HG02938 (cell line): Measurements from ENCODE around the gene WNT9A.

Source experiments
- ATAC-seq: cut with Tn5 transposase; IDR thresholded peaks from one replicate; pipeline ENCODE4 v1.9.1; 2021; ENCODE audit warnings: mild to moderate bottlenecking, moderate library complexity; ENCODE audit not compliant: unreplicated experiment

WNT9A gene

GRCh38 chr1:227925582-227926198, 22.0 kb downstream of the WNT9A start:
- ATAC-seq: no peak

DNA sequence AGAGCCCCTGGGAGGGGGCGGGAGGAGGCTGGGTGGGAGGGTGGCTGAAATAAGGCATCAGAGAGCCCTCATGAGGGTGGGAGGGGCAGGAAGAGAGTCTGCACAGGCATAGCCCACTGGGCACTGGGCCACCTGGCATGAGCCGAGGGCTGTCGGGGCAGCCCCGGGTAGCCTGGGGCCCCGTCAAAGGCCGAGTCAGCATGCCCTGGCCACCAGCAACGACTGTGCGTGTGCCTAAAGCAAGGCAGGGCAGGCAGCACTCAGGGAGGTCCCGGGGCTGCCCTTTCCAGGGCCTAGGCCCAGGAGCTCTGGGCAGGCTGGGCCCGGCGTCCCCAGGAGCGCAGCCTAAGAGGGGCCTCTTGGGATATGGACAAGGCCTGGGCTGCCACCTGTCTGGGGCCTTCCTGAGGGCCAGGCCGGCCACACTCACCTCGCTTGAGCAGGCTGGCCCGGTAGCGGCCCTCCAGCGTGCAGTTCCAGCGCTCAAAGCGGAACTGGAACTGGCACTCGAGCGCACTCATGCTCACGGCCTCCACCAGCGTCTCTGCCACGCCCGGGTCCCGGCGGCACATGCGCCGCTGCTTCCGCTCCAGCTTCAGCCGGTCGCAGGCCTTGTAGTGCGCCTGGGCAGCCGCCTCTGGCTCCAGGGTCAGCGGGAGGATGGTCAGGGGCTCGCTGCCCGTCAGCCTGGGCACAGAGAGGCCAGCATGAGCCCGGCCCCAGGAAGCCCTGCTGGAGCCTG, 22.7 kb downstream of the WNT9A start:
- no peak for ATAC-seq

DNA sequence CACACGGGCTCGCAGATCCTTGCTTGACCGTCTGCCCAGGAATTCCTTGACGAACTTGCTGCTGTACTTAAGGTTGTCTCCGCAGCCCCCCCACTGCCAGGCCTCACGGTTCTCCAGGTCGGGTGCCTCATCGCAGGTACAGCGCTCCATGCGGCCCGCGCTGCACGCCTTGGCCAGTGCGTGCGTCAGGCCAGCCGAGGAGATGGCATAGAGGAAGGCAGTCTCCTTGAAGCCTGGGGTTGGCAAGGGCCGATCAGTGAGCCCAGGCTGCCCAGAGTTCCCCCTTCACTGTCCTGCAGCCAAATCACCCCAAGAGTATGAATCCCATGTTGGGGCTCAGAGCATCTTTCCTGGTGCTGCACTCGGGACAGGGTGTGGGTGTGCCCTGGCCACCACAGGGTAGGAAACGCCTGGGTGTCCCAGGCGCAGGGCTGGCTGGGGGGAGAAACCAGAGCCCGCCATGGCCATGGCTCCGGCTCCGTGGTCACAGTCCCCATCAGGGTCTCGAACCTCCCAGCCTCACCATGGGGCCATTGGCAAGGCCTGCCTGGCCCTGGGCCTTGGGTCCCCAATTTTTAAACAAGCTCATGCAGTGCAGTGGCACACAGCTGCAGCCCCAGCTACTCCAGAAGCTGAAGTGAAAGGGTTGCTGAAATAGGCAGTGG, 23.4 kb downstream of the WNT9A start:
- ATAC-seq: no peak

DNA sequence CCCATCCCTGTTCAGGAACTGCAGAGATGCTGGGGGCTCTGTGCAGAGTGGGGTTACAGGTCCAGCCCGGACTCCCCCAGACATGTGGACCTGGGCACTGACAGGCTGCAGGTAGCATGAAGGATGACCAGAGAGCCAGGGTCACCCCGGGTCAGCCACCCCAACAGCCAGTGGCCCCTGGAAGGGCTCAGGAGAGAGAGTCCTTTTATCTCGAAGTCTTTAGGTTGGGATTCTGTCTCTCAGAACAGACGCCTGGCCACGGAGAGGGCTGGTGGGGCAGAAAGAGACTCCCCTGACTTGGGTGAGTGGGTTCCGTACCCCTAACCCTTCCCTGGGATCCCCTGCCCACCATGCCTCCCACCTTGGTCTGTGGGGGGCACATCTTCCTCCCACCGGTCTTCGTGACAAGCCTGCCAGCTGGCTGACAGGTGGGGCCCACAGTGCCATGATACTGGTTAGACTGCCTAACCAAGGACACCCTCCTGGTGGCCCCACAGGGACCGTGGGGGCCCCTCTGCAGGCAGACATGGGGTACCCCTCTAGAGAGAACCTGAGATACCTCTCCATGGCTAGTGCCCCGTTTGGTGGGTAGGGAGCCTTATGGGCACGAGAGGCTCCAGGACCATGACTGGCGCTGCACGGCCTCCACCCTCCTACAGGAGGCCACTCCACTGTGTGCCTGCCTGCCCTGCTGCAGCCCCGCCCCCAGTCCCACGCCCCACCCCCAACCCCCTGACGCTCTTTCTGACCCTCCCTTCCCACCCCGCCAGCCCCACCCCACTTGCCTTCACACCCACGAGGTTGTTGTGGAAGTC, 24.2 kb downstream of the WNT9A start:
- ATAC-seq: no peak

GRCh38 chr1:227922501-227923352, 25.0 kb downstream of the WNT9A start:
- no peak for ATAC-seq

DNA sequence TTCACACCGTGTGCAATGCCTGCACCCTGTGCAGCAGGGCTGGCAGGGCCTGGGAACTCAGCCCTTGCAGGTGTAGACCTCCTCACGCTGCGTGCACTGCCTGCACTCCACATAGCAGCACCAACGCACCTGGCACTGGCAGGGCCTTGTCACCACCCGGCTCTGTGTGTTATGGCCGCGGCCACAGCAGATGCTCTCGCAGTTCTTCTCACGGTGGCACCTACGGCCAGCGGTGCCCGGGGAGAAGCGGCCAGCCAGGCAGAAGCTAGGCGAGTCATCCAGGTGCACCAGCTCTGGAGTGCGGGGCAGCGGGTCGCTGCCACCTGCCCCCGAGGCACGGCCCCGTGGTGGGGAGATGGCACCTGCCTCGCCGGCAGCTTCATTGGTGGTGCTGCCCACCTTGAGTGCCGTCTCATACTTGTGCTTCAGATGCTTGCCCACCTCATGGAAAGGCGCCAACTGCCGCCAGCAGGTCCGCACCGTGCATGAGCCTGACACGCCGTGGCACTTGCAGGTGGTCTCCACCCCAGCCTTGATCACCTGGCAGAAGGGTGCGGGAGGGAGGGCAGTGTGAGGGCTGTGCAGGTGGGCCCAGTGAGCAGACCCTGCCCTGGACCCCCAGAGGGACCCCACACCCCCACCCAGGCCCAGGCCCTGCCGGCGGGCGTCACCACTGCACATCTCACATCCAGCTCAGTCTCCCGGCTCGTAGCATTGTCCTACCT, 26.1 kb downstream of the WNT9A start:
- ATAC-seq: no peak

DNA sequence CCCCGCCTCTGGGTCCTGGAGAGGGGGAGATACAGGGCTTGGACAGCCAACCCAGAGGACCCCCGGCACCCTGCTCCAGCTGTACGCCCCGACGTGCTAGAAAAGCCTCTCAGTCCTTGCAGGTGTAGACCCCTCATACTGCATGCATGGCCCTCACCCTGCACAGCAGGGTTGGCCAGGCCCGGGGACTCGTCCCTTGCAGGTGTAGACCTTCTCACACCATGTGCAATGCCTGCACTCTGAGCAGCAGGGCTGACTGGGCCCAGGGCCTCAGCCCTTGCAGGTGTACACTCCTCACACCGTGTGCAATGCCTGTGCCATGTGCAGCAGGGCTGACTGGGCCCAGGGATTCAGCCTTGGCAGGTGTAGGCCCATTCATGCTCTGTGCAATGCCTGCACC, 26.8 kb downstream of the WNT9A start:
- no peak for ATAC-seq

DNA sequence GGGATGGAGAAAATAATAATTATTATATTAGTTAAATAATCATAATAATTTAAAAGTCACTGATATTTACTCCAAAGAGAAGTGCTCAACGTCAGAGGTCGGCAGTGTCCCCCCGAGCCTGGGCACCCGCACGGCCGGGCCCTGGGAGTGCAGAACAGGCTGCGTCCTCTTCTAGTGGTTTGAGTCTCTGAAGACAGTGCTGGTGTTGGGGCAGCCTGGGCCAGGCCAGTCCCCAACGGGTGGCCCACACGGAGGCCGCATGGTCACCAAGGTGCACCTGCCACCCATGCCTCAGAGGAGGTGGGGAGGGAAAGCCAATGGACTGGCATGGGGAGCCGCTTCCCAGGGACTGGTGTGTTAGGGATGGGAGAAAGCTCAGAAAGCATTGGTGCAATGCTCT, 27.3 kb downstream of the WNT9A start:
- ATAC-seq: no peak

- ATAC-seq: no peak
Measured at GRCh38 chr1:227919906-227920305, 27.8 kb downstream of the WNT9A start.

- ATAC-seq: no peak
Measured at GRCh38 chr1:227918736-227919135, 29.0 kb downstream of the WNT9A start.

GRCh38 chr1:227918083-227918700, 29.5 kb downstream of the WNT9A start:
- no peak for ATAC-seq

DNA sequence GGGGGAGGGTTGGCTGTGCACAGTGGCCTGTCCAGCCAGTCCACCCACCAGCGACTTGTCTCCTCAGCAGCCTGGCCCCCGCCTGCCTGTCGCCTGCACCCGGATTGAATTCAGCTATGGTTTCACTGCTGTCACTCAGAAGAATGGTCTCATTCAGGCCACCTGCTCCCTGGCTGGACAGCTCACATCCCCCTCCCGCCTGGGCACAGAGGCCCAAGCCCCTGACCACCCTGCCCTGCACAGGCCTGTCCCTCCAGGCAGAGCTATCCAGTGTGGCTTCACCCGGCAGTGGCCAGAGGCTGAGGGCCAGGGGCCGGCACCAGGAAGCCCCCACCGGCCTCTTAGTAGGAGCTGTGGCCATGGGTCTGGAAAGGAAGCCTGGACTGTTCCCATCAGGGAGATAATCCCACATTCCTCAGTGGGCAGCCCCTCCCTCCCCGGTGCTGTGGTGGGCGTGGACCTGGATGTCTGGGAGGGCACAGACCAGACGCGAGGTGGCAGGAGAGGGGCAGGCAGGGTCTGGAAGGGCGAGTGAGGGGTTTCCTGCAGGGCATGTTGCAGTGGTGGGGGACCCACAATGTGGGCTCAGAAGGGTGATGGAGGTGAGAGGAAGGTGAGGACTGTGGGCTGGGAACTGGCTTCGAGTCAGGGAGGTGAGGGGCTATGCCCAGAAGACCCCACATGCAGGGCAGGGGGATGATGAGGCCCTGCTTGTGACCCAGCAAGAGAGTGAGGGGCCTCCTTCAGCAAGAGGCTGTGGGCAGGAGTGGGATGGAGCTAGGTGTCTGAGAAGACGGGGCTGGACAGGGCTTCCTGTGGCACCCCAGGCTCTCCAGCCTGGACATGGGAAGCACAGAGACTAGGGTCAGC, 30.4 kb downstream of the WNT9A start:
- ATAC-seq: no peak

DNA sequence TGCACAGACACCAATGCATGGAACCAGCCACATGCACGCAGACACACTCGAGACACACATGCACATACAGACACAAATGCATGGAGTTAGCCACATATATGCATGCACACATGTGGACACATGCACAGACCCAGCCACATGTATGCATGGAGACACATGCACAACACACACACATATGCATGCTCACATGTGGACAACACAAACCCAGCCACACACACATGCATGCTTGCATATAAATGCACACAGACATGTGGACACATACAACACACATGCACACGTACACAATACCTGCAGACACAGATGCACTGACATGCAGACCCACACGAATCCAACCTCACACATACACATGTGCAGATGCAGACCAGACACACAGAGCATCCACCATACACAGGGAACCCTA, 31.1 kb downstream of the WNT9A start:
- no peak for ATAC-seq

DNA sequence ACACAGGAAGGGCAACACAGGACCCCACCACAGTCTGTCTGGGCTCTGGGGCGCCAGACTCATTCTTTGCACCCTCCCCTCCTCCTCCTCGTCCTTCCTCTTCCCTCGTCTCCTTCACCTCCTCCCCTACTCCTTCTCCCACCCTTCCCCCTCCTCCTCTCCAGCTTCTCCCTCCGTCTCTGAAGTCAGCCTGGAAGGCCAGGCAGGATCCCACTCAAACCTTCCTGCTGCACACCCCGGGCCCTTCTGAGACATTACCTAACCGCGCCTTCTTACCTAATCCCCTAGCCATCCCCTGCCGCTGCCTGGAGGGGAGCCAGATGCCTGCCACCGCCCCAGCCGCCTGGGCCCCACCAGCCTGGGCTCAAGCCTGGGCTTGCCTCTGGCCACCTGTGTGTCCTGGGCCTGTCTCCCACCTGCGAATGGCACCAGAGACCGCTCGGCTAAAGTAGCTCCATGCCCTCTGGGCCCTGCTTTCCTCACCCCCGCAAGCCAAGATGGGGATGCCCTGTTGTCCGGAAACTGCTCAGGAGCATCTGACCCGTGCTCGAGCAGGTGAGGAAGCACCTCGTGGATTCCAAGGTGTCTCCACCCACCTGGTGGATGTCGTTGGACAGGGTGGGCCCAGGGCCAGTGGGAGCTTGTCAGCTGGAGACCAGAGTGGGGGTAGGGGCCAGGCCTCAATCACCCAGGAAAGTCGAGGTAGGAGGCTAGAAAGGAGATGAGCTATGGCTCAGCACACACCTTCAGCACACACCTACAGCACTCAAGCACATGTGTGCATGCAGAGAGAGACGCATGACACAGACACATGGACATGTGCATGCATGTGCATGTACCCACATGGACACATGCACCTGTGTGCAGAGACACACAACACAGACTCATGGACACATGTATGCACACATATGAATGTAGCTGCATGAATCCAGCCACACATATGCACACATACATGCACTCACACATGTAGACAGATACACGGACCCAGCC, 31.9 kb downstream of the WNT9A start:
- no peak for ATAC-seq

- ATAC-seq: no peak
Measured at GRCh38 chr1:227914801-227915563, 32.8 kb downstream of the WNT9A start.
